CD4-positive, alpha-beta T cell (primary cell): ENCODE results near the gene ANXA4. TPM values are rescaled to one million over a fixed set of nuclear protein-coding genes. Genes with fewer than 3 reads are reported as not detected.

Experiments
- ATAC-seq: fragments of 200-7000 bp; cut with Tn5 transposase; one replicate; pipeline ENCODE4 v1.10.0; 2022; ENCODE audit warnings: mild to moderate bottlenecking; ENCODE audit not compliant: poor library complexity
- CTCF ChIA-PET: fragments of 350-600 bp; sonication (Branson Sonifier 250); formaldehyde crosslinking; loops from one replicate; lab custom pipeline; 2021; ENCODE audit warnings: antibody characterized with exemption, inconsistent platforms; lab: Charles Lee
- POLR2A ChIA-PET: fragments of 350-600 bp; sonication (Branson Sonifier 250); formaldehyde crosslinking; loops from one replicate; lab custom pipeline; 2021; ENCODE audit warnings: antibody characterized with exemption, inconsistent platforms; lab: Charles Lee
- DNase-seq, 14 experiments: peaks; one replicate each; pipeline ENCODE4 v3.0.0-alpha.2; 2013 to 2020; ENCODE audit warnings: mixed read lengths in 2 of 14
- H3K27ac ChIP-seq, 2 donors: one replicate each; pipeline versions ENCODE4 v1.5.1 to v1.7.0; 2013; ENCODE audit warnings: low read length in 2 of 2, low read depth in 1 of 2, mild to moderate bottlenecking in 1 of 2
- H3K27me3 ChIP-seq, 2 experiments: 1 replicate in 1 of 2; 2 replicates in 1 of 2; pipeline versions ENCODE4 v1.6.1 to v1.7.0; 2013; ENCODE audit warnings: low read length in 2 of 2, control low read depth in 1 of 2, mild to moderate bottlenecking in 1 of 2, moderate library complexity in 1 of 2; ENCODE audit not compliant: insufficient read depth in 2 of 2, control insufficient read depth in 1 of 2
- H3K36me3 ChIP-seq: one replicate; pipeline ENCODE4 v1.6.1; 2013; ENCODE audit warnings: low read length, control low read depth; ENCODE audit not compliant: insufficient read depth
- H3K4me1 ChIP-seq: one replicate; pipeline ENCODE4 v1.6.1; 2013; ENCODE audit warnings: low read length, control low read depth; ENCODE audit not compliant: insufficient read depth
- H3K4me3 ChIP-seq: one replicate; pipeline ENCODE4 v1.5.1; 2013; ENCODE audit warnings: mild to moderate bottlenecking, low read length, moderate library complexity
- H3K9me3 ChIP-seq, 2 experiments: 1 replicate in 1 of 2; 2 replicates in 1 of 2; pipeline versions ENCODE4 v1.6.1 to v1.7.0; 2013; ENCODE audit warnings: low read length in 2 of 2, mild to moderate bottlenecking in 2 of 2, control low read depth in 1 of 2, moderate library complexity in 1 of 2; ENCODE audit not compliant: control insufficient read depth in 1 of 2, insufficient read depth in 1 of 2
- H3K27ac Mint-ChIP-seq: one replicate; pipeline ENCODE4 v1.8.0; 2020; ENCODE audit warnings: mixed read lengths
- H3K27me3 Mint-ChIP-seq: one replicate; pipeline ENCODE4 v1.8.0; 2021; ENCODE audit warnings: mixed read lengths
- H3K36me3 Mint-ChIP-seq: one replicate; pipeline ENCODE4 v1.8.0; 2021; ENCODE audit warnings: low read depth, mixed read lengths
- H3K4me1 Mint-ChIP-seq: one replicate; pipeline ENCODE4 v1.8.0; 2021; ENCODE audit warnings: low read depth, mixed read lengths
- H3K4me3 Mint-ChIP-seq: one replicate; pipeline ENCODE4 v1.8.0; 2020; ENCODE audit warnings: mild to moderate bottlenecking, mixed read lengths
- H3K9me3 Mint-ChIP-seq: one replicate; pipeline ENCODE4 v1.8.0; 2020; ENCODE audit warnings: mixed read lengths
- CTCF ChIP-seq: fragments of 200-600 bp; IDR thresholded peaks from one replicate; pipeline ENCODE4 v1.8.0; 2022; ENCODE audit warnings: antibody characterized with exemption, mild to moderate bottlenecking
- intact Hi-C, 2 experiments: fragments of 100-400 bp; cut with DNase I in 1 of 2; cut with micrococcal nuclease in 1 of 2; formaldehyde crosslinking; loops; one replicate each; pipeline versions ENCODE4 v1.15.1 to v1.9.0; 2023 to 2025; cut with DNase I, micrococcal nuclease
- total RNA-seq, 174 experiments: library from RNA in 2 of 174; stranded (reverse) in 2 of 174; gene quantifications; one replicate each; pipeline ENCODE4 v1.2.3 and lab custom pipeline; 2021 to 2026

ANXA4 gene
- total RNA-seq, 2 experiments from 2014 or later = 4.0 to 5.3 TPM

- TF ChIP-seq CTCF = no peak
- H3K36me3 Mint-ChIP-seq = no peaks in the 10 kb centered on the region
- ChIA-PET CTCF (no interaction called here), POLR2A (no interaction called here)
- H3K27ac Mint-ChIP-seq = no peak overlapping the region
- H3K27ac ChIP-seq = no peak overlapping the region
- H3K27me3 ChIP-seq = no peaks in the 10 kb centered on the region
- H3K4me1 ChIP-seq = no peaks in the 10 kb centered on the region
- no peaks in the 10 kb centered on the region for H3K4me1 Mint-ChIP-seq
- no peaks in the 10 kb centered on the region for H3K36me3 ChIP-seq
- no peaks in the 10 kb centered on the region for H3K9me3 ChIP-seq
- intact Hi-C loops = no loop called here
- ATAC-seq = no peak
- H3K9me3 Mint-ChIP-seq = no peaks in the 10 kb centered on the region
- no peak overlapping the region for H3K4me3 ChIP-seq
- H3K4me3 Mint-ChIP-seq = no peak overlapping the region
- DNase-seq = no peak
- H3K27me3 Mint-ChIP-seq = no peaks in the 10 kb centered on the region
Measured at GRCh38 chr2:69784228-69784627, 42.3 kb downstream of the ANXA4 start.

- Histone ChIP-seq H3K27ac (no peak overlapping the region), H3K36me3 (no peaks in the 10 kb centered on the region), H3K27me3 (no peaks in the 10 kb centered on the region), H3K4me3 (no peak overlapping the region), H3K9me3 (no peaks in the 10 kb centered on the region), H3K4me1 (no peaks in the 10 kb centered on the region)
- ChIA-PET CTCF (no interaction called here), POLR2A (no interaction called here)
- TF ChIP-seq CTCF = no peak
- Mint-ChIP-seq H3K36me3 (no peaks in the 10 kb centered on the region), H3K4me3 (no peak overlapping the region), H3K27ac (no peak overlapping the region), H3K4me1 (peaks cover 9% of the 10 kb centered on the region), H3K27me3 (no peaks in the 10 kb centered on the region), H3K9me3 (no peaks in the 10 kb centered on the region)
- intact Hi-C loops = no loop called here
- ATAC-seq = no peak
- DNase-seq = no peak
Measured at GRCh38 chr2:69785358-69785757, 43.4 kb downstream of the ANXA4 start.

GRCh38 chr2:69786052-69786560, 44.2 kb downstream of the ANXA4 start:
- ATAC-seq = no peak
- Histone ChIP-seq H3K36me3 (no peaks in the 10 kb centered on the region), H3K4me1 (no peaks in the 10 kb centered on the region), H3K9me3 (no peaks in the 10 kb centered on the region), H3K4me3 (no peak overlapping the region), H3K27me3 (no peaks in the 10 kb centered on the region), H3K27ac (no peak overlapping the region)
- H3K4me1 Mint-ChIP-seq = peaks cover 9% of the 10 kb centered on the region
- no peak overlapping the region for H3K4me3 Mint-ChIP-seq
- no peaks in the 10 kb centered on the region for H3K27me3 Mint-ChIP-seq
- no peaks in the 10 kb centered on the region for H3K9me3 Mint-ChIP-seq
- intact Hi-C loops = no loop called here
- no peak for TF ChIP-seq CTCF
- no peaks in the 10 kb centered on the region for H3K36me3 Mint-ChIP-seq
- H3K27ac Mint-ChIP-seq = no peak overlapping the region
- ChIA-PET POLR2A (no interaction called here), CTCF (no interaction called here)
- no peak for DNase-seq
